Measurements from ENCODE around the gene DQX1. TPM values are rescaled to one million over a fixed set of nuclear protein-coding genes. Genes with fewer than 3 reads are reported as not detected.

The DQX1 gene
- total and polyA plus RNA-seq, 9 of the 15 experiments (the other 6 are each of a cell fraction or from before 2014, with no cell fraction given): 0.04 to 0.38 (median 0.18) TPM; not detected in 1

DNA sequence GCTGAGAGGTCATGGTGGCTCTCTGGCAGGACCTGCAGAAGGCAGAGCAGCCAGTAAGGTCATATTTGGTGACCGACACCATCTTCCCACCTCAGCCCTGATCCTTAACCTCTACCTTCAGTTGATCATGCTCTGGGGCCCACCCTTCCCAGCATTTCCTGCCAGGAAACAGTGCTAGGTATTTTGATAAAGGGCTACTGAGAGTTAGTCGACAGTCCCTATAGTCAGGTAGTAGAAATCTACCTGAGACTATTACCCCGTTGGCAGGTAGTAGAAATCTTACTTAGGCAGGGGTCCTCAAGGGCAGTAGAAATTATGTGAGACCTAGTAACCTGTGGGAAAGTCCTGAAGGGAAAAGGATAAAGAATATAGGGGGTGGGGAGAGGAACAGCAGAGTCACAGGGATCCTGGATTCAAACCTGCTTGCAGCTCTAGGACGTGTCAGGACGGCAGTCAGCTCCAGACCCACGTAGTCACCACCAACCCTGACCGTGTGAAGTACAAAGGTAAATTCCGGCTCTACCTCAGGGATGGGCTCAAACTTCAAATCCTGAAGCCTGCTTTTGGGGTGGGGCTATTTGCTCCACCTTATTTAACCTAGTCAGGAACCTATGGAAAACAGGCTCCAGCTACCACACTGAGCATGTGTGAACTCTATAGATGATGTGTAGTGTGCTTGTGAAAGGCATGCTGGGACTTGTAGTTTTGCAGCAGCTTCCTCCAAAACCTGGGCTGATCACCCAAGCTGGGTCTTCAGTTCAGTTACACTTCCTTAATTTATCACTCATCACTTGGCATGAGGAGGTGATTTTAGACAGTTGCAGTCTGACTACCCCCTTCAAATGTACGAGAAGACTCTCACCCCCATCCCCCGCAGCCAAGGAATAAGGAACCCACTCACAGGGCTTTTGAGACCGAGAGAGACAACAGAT is at the start of gene DQX1 (continued):
- TF ChIP-seq, protein P1, sequence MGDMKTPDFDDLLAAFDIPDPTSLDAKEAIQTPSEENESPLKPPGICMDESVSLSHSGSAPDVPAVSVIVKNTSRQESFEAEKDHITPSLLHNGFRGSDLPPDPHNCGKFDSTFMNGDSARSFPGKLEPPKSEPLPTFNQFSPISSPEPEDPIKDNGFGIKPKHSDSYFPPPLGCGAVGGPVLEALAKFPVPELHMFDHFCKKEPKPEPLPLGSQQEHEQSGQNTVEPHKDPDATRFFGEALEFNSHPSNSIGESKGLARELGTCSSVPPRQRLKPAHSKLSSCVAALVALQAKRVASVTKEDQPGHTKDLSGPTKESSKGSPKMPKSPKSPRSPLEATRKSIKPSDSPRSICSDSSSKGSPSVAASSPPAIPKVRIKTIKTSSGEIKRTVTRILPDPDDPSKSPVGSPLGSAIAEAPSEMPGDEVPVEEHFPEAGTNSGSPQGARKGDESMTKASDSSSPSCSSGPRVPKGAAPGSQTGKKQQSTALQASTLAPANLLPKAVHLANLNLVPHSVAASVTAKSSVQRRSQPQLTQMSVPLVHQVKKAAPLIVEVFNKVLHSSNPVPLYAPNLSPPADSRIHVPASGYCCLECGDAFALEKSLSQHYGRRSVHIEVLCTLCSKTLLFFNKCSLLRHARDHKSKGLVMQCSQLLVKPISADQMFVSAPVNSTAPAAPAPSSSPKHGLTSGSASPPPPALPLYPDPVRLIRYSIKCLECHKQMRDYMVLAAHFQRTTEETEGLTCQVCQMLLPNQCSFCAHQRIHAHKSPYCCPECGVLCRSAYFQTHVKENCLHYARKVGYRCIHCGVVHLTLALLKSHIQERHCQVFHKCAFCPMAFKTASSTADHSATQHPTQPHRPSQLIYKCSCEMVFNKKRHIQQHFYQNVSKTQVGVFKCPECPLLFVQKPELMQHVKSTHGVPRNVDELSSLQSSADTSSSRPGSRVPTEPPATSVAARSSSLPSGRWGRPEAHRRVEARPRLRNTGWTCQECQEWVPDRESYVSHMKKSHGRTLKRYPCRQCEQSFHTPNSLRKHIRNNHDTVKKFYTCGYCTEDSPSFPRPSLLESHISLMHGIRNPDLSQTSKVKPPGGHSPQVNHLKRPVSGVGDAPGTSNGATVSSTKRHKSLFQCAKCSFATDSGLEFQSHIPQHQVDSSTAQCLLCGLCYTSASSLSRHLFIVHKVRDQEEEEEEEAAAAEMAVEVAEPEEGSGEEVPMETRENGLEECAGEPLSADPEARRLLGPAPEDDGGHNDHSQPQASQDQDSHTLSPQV (IDR thresholded peaks at IDR 0.05): no peak
- 0 out of 2 replicates have a peak, but pooled peaks have one; percentile 11 for TF ChIP-seq PML (IDR thresholded peaks at IDR 0.05; ENCODE audit: low read length)
- peak; percentile 64; the same call in 1 of the 2 replicates for TF ChIP-seq CREB1 (IDR thresholded peaks at IDR 0.05)
- 0 out of 2 replicates have a peak, but pooled peaks have one; percentile 28 for TF ChIP-seq CREB1 (CRISPR knock-in tag; IDR thresholded peaks at IDR 0.05)
- TF ChIP-seq RCOR1 (IDR thresholded peaks at IDR 0.05; ENCODE audit: borderline replicate concordance in 1 of 2, low read depth in 2 of 2, low read length in 2 of 2): 0 out of 4 replicates have a peak, but pooled peaks of 1 of the 2 experiments have one; percentile 5
- no peak for TF ChIP-seq KDM5B (IDR thresholded peaks at IDR 0.05; ENCODE audit: insufficient replicate concordance, low read depth, low read length)
- peak; percentile 76 for TF ChIP-seq NR2C1 (IDR thresholded peaks at IDR 0.05)
- peak; percentile 83 for TF ChIP-seq NR2C1 (tag; IDR thresholded peaks at IDR 0.05)
- TF ChIP-seq, protein P2, sequence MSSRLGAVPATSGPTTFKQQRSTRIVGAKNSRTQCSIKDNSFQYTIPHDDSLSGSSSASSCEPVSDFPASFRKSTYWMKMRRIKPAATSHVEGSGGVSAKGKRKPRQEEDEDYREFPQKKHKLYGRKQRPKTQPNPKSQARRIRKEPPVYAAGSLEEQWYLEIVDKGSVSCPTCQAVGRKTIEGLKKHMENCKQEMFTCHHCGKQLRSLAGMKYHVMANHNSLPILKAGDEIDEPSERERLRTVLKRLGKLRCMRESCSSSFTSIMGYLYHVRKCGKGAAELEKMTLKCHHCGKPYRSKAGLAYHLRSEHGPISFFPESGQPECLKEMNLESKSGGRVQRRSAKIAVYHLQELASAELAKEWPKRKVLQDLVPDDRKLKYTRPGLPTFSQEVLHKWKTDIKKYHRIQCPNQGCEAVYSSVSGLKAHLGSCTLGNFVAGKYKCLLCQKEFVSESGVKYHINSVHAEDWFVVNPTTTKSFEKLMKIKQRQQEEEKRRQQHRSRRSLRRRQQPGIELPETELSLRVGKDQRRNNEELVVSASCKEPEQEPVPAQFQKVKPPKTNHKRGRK (tag; IDR thresholded peaks at IDR 0.05): no peak
- TF ChIP-seq, protein P3, sequence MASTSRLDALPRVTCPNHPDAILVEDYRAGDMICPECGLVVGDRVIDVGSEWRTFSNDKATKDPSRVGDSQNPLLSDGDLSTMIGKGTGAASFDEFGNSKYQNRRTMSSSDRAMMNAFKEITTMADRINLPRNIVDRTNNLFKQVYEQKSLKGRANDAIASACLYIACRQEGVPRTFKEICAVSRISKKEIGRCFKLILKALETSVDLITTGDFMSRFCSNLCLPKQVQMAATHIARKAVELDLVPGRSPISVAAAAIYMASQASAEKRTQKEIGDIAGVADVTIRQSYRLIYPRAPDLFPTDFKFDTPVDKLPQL (IDR thresholded peaks at IDR 0.05; ENCODE audit: extremely low read depth, insufficient read length): no peak
- TF ChIP-seq, protein P4, sequence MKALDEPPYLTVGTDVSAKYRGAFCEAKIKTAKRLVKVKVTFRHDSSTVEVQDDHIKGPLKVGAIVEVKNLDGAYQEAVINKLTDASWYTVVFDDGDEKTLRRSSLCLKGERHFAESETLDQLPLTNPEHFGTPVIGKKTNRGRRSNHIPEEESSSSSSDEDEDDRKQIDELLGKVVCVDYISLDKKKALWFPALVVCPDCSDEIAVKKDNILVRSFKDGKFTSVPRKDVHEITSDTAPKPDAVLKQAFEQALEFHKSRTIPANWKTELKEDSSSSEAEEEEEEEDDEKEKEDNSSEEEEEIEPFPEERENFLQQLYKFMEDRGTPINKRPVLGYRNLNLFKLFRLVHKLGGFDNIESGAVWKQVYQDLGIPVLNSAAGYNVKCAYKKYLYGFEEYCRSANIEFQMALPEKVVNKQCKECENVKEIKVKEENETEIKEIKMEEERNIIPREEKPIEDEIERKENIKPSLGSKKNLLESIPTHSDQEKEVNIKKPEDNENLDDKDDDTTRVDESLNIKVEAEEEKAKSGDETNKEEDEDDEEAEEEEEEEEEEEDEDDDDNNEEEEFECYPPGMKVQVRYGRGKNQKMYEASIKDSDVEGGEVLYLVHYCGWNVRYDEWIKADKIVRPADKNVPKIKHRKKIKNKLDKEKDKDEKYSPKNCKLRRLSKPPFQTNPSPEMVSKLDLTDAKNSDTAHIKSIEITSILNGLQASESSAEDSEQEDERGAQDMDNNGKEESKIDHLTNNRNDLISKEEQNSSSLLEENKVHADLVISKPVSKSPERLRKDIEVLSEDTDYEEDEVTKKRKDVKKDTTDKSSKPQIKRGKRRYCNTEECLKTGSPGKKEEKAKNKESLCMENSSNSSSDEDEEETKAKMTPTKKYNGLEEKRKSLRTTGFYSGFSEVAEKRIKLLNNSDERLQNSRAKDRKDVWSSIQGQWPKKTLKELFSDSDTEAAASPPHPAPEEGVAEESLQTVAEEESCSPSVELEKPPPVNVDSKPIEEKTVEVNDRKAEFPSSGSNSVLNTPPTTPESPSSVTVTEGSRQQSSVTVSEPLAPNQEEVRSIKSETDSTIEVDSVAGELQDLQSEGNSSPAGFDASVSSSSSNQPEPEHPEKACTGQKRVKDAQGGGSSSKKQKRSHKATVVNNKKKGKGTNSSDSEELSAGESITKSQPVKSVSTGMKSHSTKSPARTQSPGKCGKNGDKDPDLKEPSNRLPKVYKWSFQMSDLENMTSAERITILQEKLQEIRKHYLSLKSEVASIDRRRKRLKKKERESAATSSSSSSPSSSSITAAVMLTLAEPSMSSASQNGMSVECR (CRISPR knock-in tag; IDR thresholded peaks at IDR 0.05): no peak
- TF ChIP-seq FOXK1 (CRISPR knock-in tag; IDR thresholded peaks at IDR 0.05; ENCODE audit: borderline replicate concordance): no peak
- TF ChIP-seq GABPB1 (CRISPR knock-in tag; IDR thresholded peaks at IDR 0.05): 0 out of 2 replicates have a peak, but pooled peaks have one; percentile 32
- TF ChIP-seq TFAM (CRISPR knock-in tag; conservative IDR thresholded peaks at IDR 0.05): no peak

All from K562 (cell line).